Stomach (tissue), 9 donors: ENCODE results near the gene MYADM. TPM values are rescaled to one million over a fixed set of nuclear protein-coding genes. Genes with fewer than 3 reads are reported as not detected.
"Not testable (repeated sequence)": the region's sequence is repeated elsewhere in the genome, so short reads cannot be mapped to it uniquely, and the experiment has no call there.

ENCODE experiments used
- DNase-seq, 2 donors: peaks; one replicate each; pipeline versions ENCODE4 v3.0.0 to v3.0.0-alpha.2; 2013 to 2019
- H3K27ac ChIP-seq, 5 donors: fragments of 200-600 bp in 4 of 5; sonication (generic) in 4 of 5; one replicate each; pipeline ENCODE4 v1.5.1; 2013 to 2019; ENCODE audit warnings: mild to moderate bottlenecking in 1 of 5, moderate library complexity in 1 of 5
- H3K27me3 ChIP-seq, 3 donors: fragments of 200-600 bp; sonication (generic); one replicate each; pipeline ENCODE4 v1.5.1; 2017 to 2019; ENCODE audit warnings: mixed run types in 1 of 3
- H3K36me3 ChIP-seq, 4 donors: fragments of 200-600 bp; sonication (generic); 1 replicate in 3 of 4; 2 replicates in 1 of 4; pipeline ENCODE4 v1.5.1; 2016 to 2019
- H3K4me1 ChIP-seq, 4 donors: fragments of 200-600 bp; sonication (generic); one replicate each; pipeline ENCODE4 v1.5.1; 2016 to 2019
- H3K4me3 ChIP-seq, 4 donors: fragments of 200-600 bp; sonication (generic) in 3 of 4; one replicate each; pipeline ENCODE4 v1.5.1; 2016 to 2019; ENCODE audit warnings: mild to moderate bottlenecking in 1 of 4
- H3K9me3 ChIP-seq, 4 donors: fragments of 200-600 bp; sonication (generic); one replicate each; pipeline ENCODE4 v1.5.1; 2016 to 2019
- EP300 ChIP-seq: sonication (generic); formaldehyde crosslinking; IDR thresholded peaks from one replicate; pipeline ENCODE4 v1.6.1; 2017; ENCODE audit warnings: antibody characterized with exemption
- POLR2A ChIP-seq, 4 donors: fragments of 450-650 bp; IDR thresholded peaks; one replicate each; pipeline ENCODE4 v1.6.1; 2016; ENCODE audit warnings: antibody characterized with exemption in 4 of 4, control low read depth in 2 of 4, mild to moderate bottlenecking in 1 of 4, moderate library complexity in 1 of 4
- POLR2AphosphoS5 ChIP-seq, 3 donors: sonication (generic); formaldehyde crosslinking; IDR thresholded peaks; one replicate each; pipeline ENCODE4 v1.6.1; 2016; ENCODE audit warnings: antibody characterized with exemption in 3 of 3
- WGBS, 5 donors: extraction: QIAGEN DNeasy Blood & Tissue Kit in 3 of 5; methylation state at CpG; one replicate each; pipeline versions ENCODE4 v1.1.5 to v1.1.7; 2013 to 2018; 5-methylcytosine and 5-hydroxymethylcytosine counted together
- intact Hi-C: fragments of 100-400 bp; cut with DNase I; formaldehyde crosslinking; loops from one replicate; pipeline ENCODE4 v1.15.1; 2023; ENCODE audit warnings: low total_unique reads
- polyA plus RNA-seq, 3 donors: library from polyadenylated mRNA; stranded (reverse); fragments of 200-250 nt; gene quantifications; one replicate each; pipeline ENCODE4 v1.2.3, GENCODE V29; 2013
- total RNA-seq, 5 donors: library from RNA; depleted of rRNA; stranded (reverse); fragments of >200 nt; gene quantifications; one replicate each; pipeline versions ENCODE4 v1.1.0 to v1.2.3, GENCODE V29; 2014 to 2016
- TF ChIP-seq, protein P1 (sequence below), 7 experiments: fragments of 450-650 bp in 4 of 7; fragments of 200-600 bp in 3 of 7; sonication (generic) in 3 of 7; IDR thresholded peaks; one replicate each; pipeline ENCODE4 v1.5.1; 2016 to 2019; ENCODE audit warnings: antibody characterized with exemption in 7 of 7, control low read depth in 2 of 7, mild to moderate bottlenecking in 1 of 7
- donor health status: healthy with polysubstance abuse.
- donor health status: Bipolar disorder and iron deficiency.
- donor health status: healthy.

Gene MYADM
- total and polyA plus RNA-seq, 8 donors = 20.7 to 195 (median 34.4) TPM

DNA sequence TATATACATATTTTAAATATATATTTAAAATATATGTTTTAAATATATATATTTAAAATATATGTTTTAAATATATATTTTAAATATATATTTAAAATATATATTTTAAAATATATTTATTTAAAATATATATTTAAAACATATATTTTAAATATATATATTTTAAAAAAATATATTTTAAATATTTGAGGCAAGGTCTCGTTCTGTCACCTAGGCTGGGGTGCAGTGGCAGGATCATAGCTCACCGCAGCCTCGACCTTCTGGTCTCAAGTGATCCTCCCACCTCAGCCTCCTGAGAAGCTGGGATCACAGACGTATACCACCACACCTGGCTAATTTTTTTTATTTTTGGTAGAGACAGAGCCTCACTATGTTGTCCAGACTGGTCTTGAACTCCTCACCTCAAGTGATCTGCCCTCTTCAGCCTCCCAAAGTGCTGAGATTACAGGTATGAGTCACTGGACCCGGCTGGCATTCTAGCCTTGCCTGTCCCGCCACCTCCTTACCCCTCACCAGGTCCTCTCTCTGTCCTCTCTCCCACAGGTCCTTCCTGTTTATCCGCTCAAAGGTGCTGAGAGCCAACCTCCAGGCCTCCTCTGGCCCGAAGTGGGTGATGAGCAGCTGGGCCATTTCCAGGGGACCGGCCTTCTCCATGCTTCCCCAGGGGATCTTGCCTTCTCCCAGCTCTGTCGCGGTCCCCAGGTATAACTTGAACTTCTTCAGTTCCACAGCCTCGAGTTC, 44.1 kb upstream of the MYADM start:
- Histone ChIP-seq H3K4me3 (peak overlapping the region in 1 of 4 donors; percentile 27), H3K27ac (peak overlapping the region in 2 of 5 donors; percentile 71 to 72), H3K36me3 (no peaks in the 10 kb centered on the region), H3K9me3 (no peaks in the 10 kb centered on the region), H3K4me1 (no peaks in the 10 kb centered on the region), H3K27me3 (peaks cover 0 to 30% (median 0%) of the 10 kb centered on the region in 3 donors)
- intact Hi-C loops = no loop called here
- WGBS, 5 donors = 74 to 82% (median 76%) methylated on average over 11 to 12 of the region's 12 CpGs
- TF ChIP-seq EP300 = no peak
- no peak for TF ChIP-seq POLR2A (IDR thresholded peaks at IDR 0.05)
- TF ChIP-seq POLR2AphosphoS5 (IDR thresholded peaks at IDR 0.05) = no peak
- TF ChIP-seq, protein P1, sequence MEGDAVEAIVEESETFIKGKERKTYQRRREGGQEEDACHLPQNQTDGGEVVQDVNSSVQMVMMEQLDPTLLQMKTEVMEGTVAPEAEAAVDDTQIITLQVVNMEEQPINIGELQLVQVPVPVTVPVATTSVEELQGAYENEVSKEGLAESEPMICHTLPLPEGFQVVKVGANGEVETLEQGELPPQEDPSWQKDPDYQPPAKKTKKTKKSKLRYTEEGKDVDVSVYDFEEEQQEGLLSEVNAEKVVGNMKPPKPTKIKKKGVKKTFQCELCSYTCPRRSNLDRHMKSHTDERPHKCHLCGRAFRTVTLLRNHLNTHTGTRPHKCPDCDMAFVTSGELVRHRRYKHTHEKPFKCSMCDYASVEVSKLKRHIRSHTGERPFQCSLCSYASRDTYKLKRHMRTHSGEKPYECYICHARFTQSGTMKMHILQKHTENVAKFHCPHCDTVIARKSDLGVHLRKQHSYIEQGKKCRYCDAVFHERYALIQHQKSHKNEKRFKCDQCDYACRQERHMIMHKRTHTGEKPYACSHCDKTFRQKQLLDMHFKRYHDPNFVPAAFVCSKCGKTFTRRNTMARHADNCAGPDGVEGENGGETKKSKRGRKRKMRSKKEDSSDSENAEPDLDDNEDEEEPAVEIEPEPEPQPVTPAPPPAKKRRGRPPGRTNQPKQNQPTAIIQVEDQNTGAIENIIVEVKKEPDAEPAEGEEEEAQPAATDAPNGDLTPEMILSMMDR (IDR thresholded peaks at IDR 0.05) = no peak
- no peak for DNase-seq

- no peak for DNase-seq
- Histone ChIP-seq H3K36me3 (no peaks in the 10 kb centered on the region), H3K4me3 (peak within 1 kb of the TSS in 1 of 4 donors; percentile 27), H3K9me3 (no peaks in the 10 kb centered on the region), H3K27me3 (peaks cover 0 to 31% (median 0%) of the 10 kb centered on the region in 3 donors), H3K27ac (peak within 1 kb of the TSS in 2 of 5 donors; percentile 71 to 72), H3K4me1 (peaks cover 0 to 4% (median 0%) of the 10 kb centered on the region in 4 donors)
- TF ChIP-seq, protein P1 (IDR thresholded peaks at IDR 0.05) = no peak
- TF ChIP-seq POLR2AphosphoS5 (IDR thresholded peaks at IDR 0.05) (no peak), EP300 (no peak), POLR2A (IDR thresholded peaks at IDR 0.05) (no peak)
- 53 to 69% (median 63%) methylated on average over 14 of the region's 14 CpGs for WGBS, 5 donors
- intact Hi-C loops = no loop called here
These were observed 43.5 kb upstream of the MYADM start, which contains the start of gene NLRP12 for GRCh38 chr19:53824134-53824611. NLRP12 (minus strand) TSS chr19:53824314; CDS start chr19:53824174, 140 bp downstream.

- Histone ChIP-seq H3K27me3 (peaks cover 0 to 54% (median 6%) of the 10 kb centered on the region in 3 donors), H3K4me1 (peaks cover 0 to 9% (median 0%) of the 10 kb centered on the region in 4 donors), H3K9me3 (no peaks in the 10 kb centered on the region), H3K36me3 (no peaks in the 10 kb centered on the region), H3K4me3 (no peak overlapping the region), H3K27ac (no peak overlapping the region)
- 52 to 83% (median 77%) methylated on average over 7 of the region's 7 CpGs for WGBS, 5 donors
- TF ChIP-seq, protein P1 (IDR thresholded peaks at IDR 0.05) = no peak
- TF ChIP-seq POLR2A (IDR thresholded peaks at IDR 0.05) (no peak), EP300 (no peak), POLR2AphosphoS5 (IDR thresholded peaks at IDR 0.05) (no peak)
- intact Hi-C loops = no loop called here
- DNase-seq = no peak
These were observed 40.8 kb upstream of the MYADM start for GRCh38 chr19:53826876-53827275.

GRCh38 chr19:53828531-53828930, 39.2 kb upstream of the MYADM start:
- Histone ChIP-seq H3K27me3 (peaks cover 0 to 65% (median 6%) of the 10 kb centered on the region in 3 donors), H3K27ac (no peak overlapping the region), H3K4me3 (no peak overlapping the region), H3K36me3 (no peaks in the 10 kb centered on the region), H3K9me3 (no peaks in the 10 kb centered on the region), H3K4me1 (peaks cover 0 to 9% (median 0%) of the 10 kb centered on the region in 4 donors)
- WGBS, 5 donors = 48 to 71% (median 57%) methylated on average over 3 of the region's 3 CpGs
- intact Hi-C loops = no loop called here
- no peak for DNase-seq
- TF ChIP-seq, protein P1 (IDR thresholded peaks at IDR 0.05) = no peak
- TF ChIP-seq POLR2A (IDR thresholded peaks at IDR 0.05) (no peak), POLR2AphosphoS5 (IDR thresholded peaks at IDR 0.05) (no peak), EP300 (no peak)

GRCh38 chr19:53832861-53833260, 34.8 kb upstream of the MYADM start:
- H3K27ac ChIP-seq, DNase-seq, intact Hi-C loops, H3K9me3 ChIP-seq, H3K4me3 ChIP-seq, H3K4me1 ChIP-seq, H3K36me3 ChIP-seq: not testable (repeated sequence)
- H3K27me3 ChIP-seq = peaks cover 0 to 53% (median 6%) of the 10 kb centered on the region in 3 donors
- 9 to 25% (median 9%) methylated on average over 9 to 13 of the region's 13 CpGs for WGBS, 5 donors

DNA sequence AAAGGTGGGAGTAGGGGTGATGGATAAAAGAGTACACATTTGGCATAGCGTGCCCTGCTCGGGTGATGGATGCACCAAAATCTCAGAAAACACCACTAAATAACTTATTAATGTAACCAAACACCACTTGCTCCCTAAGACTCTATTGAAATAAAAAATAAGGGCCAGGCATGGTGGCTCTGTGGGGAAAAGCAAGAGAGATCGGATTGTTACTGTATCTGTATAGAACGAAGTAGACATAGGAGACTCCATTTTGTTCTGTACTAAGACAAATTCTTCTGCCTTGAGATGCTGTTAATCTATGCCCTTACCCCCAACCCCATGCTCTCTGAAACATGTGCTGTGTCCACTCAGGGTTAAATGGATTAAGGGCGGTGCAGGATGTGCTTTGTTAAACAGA, 29.2 kb upstream of the MYADM start:
- H3K9me3 ChIP-seq, H3K4me3 ChIP-seq, H3K36me3 ChIP-seq, DNase-seq, intact Hi-C loops, H3K27ac ChIP-seq: not testable (repeated sequence)
- peaks cover 0 to 25% (median 9%) of the 10 kb centered on the region in 4 donors for H3K4me1 ChIP-seq
- H3K27me3 ChIP-seq = peaks cover 0 to 32% (median 0%) of the 10 kb centered on the region in 3 donors
- WGBS, 5 donors = 63 to 75% (median 69%) methylated on average over 5 of the region's 5 CpGs

DNA sequence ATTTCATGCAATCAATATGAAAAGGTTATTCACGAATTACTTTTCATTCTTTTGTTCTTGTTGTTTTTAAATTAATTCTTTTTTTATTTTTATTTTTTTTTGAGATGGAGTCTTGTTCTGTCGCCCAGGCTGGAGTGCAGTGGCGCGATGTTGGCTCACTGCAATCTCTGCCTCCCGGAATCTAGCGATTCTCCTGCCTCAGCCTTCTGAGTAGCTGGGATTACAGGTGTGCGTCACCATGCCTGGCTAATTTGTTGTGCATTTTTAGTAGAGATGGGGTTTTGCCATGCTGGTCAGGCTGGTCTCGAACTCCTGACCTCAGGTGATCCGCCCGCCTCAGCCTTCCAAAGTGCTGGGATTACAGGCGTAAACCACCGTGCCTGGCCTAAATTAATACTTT, 27.4 kb upstream of the MYADM start:
- Histone ChIP-seq H3K27me3 (peaks cover 0 to 37% (median 0%) of the 10 kb centered on the region in 3 donors), H3K4me1 (peaks cover 0 to 26% (median 9%) of the 10 kb centered on the region in 4 donors)
- not testable (repeated sequence) for DNase-seq, H3K4me3 ChIP-seq, H3K9me3 ChIP-seq, H3K27ac ChIP-seq, H3K36me3 ChIP-seq
- 90 to 95% (median 94%) methylated on average over 12 of the region's 12 CpGs for WGBS, 5 donors
- intact Hi-C loops = loop anchor here (10.0 kb wide), 2 partner anchors 55 to 185 kb away; no protein-coding TSS in a partner anchor
